Parathyroid adenoma (tissue), 2 donors: ENCODE results near the gene BMP7.

Experiments used
- H2AFZ ChIP-seq: fragments of 300-600 bp; sonication (generic); one replicate; pipeline ENCODE4 v1.7.0; 2017; ENCODE audit warnings: antibody characterized with exemption, mild to moderate bottlenecking
- H3K27ac ChIP-seq: fragments of 300-600 bp; sonication (generic); one replicate; pipeline ENCODE4 v1.7.0; 2017
- H3K27me3 ChIP-seq: fragments of 300-600 bp; sonication (generic); one replicate; pipeline ENCODE4 v1.7.0; 2017; ENCODE audit warnings: low read length; ENCODE audit not compliant: control insufficient read depth, insufficient read depth
- H3K36me3 ChIP-seq: fragments of 300-600 bp; sonication (generic); one replicate; pipeline ENCODE4 v1.7.0; 2017; ENCODE audit warnings: low read length; ENCODE audit not compliant: control insufficient read depth, insufficient read depth
- H3K4me1 ChIP-seq: fragments of 300-600 bp; sonication (generic); one replicate; pipeline ENCODE4 v1.7.0; 2017; ENCODE audit warnings: control low read depth
- H3K4me2 ChIP-seq: fragments of 300-600 bp; sonication (generic); one replicate; pipeline ENCODE4 v1.7.0; 2017; ENCODE audit warnings: low read length
- H3K4me3 ChIP-seq: fragments of 300-600 bp; sonication (generic); one replicate; pipeline ENCODE4 v1.7.0; 2017; ENCODE audit warnings: low read depth, low read length
- H3K79me2 ChIP-seq: fragments of 300-600 bp; sonication (generic); one replicate; pipeline ENCODE4 v1.7.0; 2017; ENCODE audit warnings: control low read depth
- H3K9ac ChIP-seq: fragments of 300-600 bp; sonication (generic); one replicate; pipeline ENCODE4 v1.7.0; 2017; ENCODE audit warnings: mild to moderate bottlenecking
- H3K9me3 ChIP-seq: fragments of 300-600 bp; sonication (generic); one replicate; pipeline ENCODE4 v1.7.0; 2017; ENCODE audit warnings: low read length; ENCODE audit not compliant: control insufficient read depth
- TF ChIP-seq, protein P1 (sequence below): fragments of 300-600 bp; sonication (generic); IDR thresholded peaks from one replicate; pipeline ENCODE4 v1.7.0; 2017; ENCODE audit warnings: antibody characterized with exemption, mild to moderate bottlenecking
- donor health status: primary hyperparathyroidism.

BMP7 gene

DNA sequence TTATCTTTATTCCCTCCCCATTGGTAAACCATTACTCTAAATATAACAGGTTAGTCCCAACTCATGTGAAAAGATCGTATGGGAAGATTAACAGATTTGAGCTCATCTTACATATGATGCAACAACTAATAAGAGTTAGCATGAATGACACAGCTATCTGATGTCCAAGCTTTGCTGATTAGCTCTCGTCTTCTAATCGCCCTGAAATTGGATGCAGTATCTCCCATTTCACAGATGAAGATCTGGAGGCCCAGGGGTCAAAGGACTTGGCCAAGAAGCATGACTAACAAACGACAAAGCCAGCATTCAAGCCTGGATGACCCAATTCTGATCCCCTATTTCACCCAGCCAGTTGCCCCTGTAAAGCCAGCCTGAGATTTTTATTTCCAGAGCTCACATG lies 8.4 kb upstream of the BMP7 start:
- TF ChIP-seq, protein P1, sequence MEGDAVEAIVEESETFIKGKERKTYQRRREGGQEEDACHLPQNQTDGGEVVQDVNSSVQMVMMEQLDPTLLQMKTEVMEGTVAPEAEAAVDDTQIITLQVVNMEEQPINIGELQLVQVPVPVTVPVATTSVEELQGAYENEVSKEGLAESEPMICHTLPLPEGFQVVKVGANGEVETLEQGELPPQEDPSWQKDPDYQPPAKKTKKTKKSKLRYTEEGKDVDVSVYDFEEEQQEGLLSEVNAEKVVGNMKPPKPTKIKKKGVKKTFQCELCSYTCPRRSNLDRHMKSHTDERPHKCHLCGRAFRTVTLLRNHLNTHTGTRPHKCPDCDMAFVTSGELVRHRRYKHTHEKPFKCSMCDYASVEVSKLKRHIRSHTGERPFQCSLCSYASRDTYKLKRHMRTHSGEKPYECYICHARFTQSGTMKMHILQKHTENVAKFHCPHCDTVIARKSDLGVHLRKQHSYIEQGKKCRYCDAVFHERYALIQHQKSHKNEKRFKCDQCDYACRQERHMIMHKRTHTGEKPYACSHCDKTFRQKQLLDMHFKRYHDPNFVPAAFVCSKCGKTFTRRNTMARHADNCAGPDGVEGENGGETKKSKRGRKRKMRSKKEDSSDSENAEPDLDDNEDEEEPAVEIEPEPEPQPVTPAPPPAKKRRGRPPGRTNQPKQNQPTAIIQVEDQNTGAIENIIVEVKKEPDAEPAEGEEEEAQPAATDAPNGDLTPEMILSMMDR, result no peak
- Histone ChIP-seq H3K36me3 (no peaks in the 10 kb centered on the region), H3K27ac (no peak overlapping the region)

DNA sequence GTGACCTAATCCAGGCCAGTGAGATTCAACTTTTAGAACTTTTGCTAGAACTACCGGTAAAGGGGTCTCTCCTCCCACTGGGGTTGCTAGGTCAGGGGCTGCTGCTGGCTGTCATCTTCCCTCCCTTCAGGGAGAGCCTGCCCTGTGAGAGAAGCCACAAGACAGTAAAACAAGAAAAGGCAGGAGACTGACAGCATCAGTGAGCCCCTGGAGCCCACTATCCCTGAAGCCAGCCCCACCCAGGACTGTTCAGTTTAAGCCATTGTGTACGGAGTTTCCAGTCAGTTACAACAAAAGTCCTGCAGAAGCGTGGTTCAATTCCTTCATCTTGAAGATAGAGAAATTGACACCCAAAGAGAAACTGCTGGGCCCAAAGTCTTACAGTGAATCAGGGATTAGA lies 7.9 kb upstream of the BMP7 start:
- TF ChIP-seq, protein P1, result no peak
- H3K27ac ChIP-seq, result no peak overlapping the region
- no peaks in the 10 kb centered on the region for H3K36me3 ChIP-seq
- H3K27me3 ChIP-seq, result no peaks in the 10 kb centered on the region
- H3K4me1 ChIP-seq, result peaks cover 2% of the 10 kb centered on the region
- H3K4me2 ChIP-seq, result no peak overlapping the region
- H3K4me3 ChIP-seq, result no peak overlapping the region
- H3K79me2 ChIP-seq, result no peaks in the 10 kb centered on the region
- H3K9me3 ChIP-seq, result no peaks in the 10 kb centered on the region
- no peak overlapping the region for H2AFZ ChIP-seq
- no peak overlapping the region for H3K9ac ChIP-seq

More for the DNA sequence above, 8.4 kb upstream of the BMP7 start:
- H3K4me3 ChIP-seq, result no peak overlapping the region
- no peak overlapping the region for H3K4me2 ChIP-seq
- H3K9ac ChIP-seq, result no peak overlapping the region
- no peak overlapping the region for H2AFZ ChIP-seq
- no peaks in the 10 kb centered on the region for H3K9me3 ChIP-seq
- H3K27me3 ChIP-seq, result no peaks in the 10 kb centered on the region
- peaks cover 2% of the 10 kb centered on the region for H3K4me1 ChIP-seq
- no peaks in the 10 kb centered on the region for H3K79me2 ChIP-seq

GRCh38 chr20:57272883-57273535 lies 6.6 kb upstream of the BMP7 start:
- Histone ChIP-seq H2AFZ (no peak overlapping the region), H3K4me1 (peaks cover 2% of the 10 kb centered on the region), H3K9ac (no peak overlapping the region), H3K27me3 (no peaks in the 10 kb centered on the region), H3K9me3 (no peaks in the 10 kb centered on the region), H3K4me3 (no peak overlapping the region), H3K79me2 (no peaks in the 10 kb centered on the region), H3K36me3 (no peaks in the 10 kb centered on the region), H3K4me2 (no peak overlapping the region), H3K27ac (no peak overlapping the region)
- TF ChIP-seq, protein P1, result no peak

GRCh38 chr20:57270204-57270984 lies 4.0 kb upstream of the BMP7 start:
- Histone ChIP-seq H3K4me2 (no peak overlapping the region), H3K27ac (no peak overlapping the region), H3K36me3 (no peaks in the 10 kb centered on the region), H2AFZ (no peak overlapping the region), H3K27me3 (peaks cover 3% of the 10 kb centered on the region), H3K9me3 (no peaks in the 10 kb centered on the region), H3K4me1 (peaks cover 2% of the 10 kb centered on the region), H3K9ac (no peak overlapping the region), H3K79me2 (no peaks in the 10 kb centered on the region), H3K4me3 (no peak overlapping the region)
- TF ChIP-seq, protein P1, result no peak
